Measurements from ENCODE around the gene PTPN6.

The PTPN6 gene

GRCh38 chr12:6916426-6917200 lies 34.5 kb upstream of the PTPN6 start:
- Histone ChIP-seq H3K27me3 (ENCODE audit: low read depth) (no peaks in the 10 kb centered on the region), H3K36me3 (replicated peaks) (peaks cover 48% of the 10 kb centered on the region), H3K9me3 (no peaks in the 10 kb centered on the region), H3K4me3 (no peak overlapping the region), H3K4me1 (peaks cover 11% of the 10 kb centered on the region)
- in situ Hi-C loops (cut with MboI; ENCODE audit: low sequenced_read_pairs) = no loop called here
- DNase-seq (ENCODE audit: low spot score in 2 of 2) = no peak

- no peak for DNase-seq (ENCODE audit: low spot score in 2 of 2)
- Histone ChIP-seq H3K36me3 (replicated peaks) (peaks cover 58% of the 10 kb centered on the region), H3K9me3 (no peaks in the 10 kb centered on the region), H3K4me1 (peaks cover 11% of the 10 kb centered on the region), H3K27me3 (ENCODE audit: low read depth) (no peaks in the 10 kb centered on the region), H3K4me3 (no peak overlapping the region)
- in situ Hi-C loops (cut with MboI; ENCODE audit: low sequenced_read_pairs) = no loop called here
Measured at GRCh38 chr12:6917491-6918231, 33.5 kb upstream of the PTPN6 start.

GRCh38 chr12:6919588-6919987 lies 31.6 kb upstream of the PTPN6 start:
- in situ Hi-C loops (cut with MboI; ENCODE audit: low sequenced_read_pairs) = no loop called here
- no peaks in the 10 kb centered on the region for H3K27me3 ChIP-seq (ENCODE audit: low read depth)
- no peak for DNase-seq (ENCODE audit: low spot score in 2 of 2)
- H3K4me1 ChIP-seq = peaks cover 7% of the 10 kb centered on the region
- peaks cover 67% of the 10 kb centered on the region for H3K36me3 ChIP-seq (replicated peaks)
- no peak overlapping the region for H3K4me3 ChIP-seq
- no peaks in the 10 kb centered on the region for H3K9me3 ChIP-seq

GRCh38 chr12:6921539-6921938 lies 29.6 kb upstream of the PTPN6 start:
- H3K36me3 ChIP-seq (replicated peaks) = peaks cover 58% of the 10 kb centered on the region
- H3K4me1 ChIP-seq = peaks cover 21% of the 10 kb centered on the region

GRCh38 chr12:6921996-6922946 lies 28.9 kb upstream of the PTPN6 start:
- no peak for DNase-seq (ENCODE audit: low spot score in 2 of 2)
- in situ Hi-C loops (cut with MboI; ENCODE audit: low sequenced_read_pairs) = no loop called here
- peaks cover 29% of the 10 kb centered on the region for H3K4me1 ChIP-seq
- H3K36me3 ChIP-seq (replicated peaks) = peaks cover 50% of the 10 kb centered on the region
- H3K27me3 ChIP-seq (ENCODE audit: low read depth) = no peaks in the 10 kb centered on the region
- no peak overlapping the region for H3K4me3 ChIP-seq
- no peaks in the 10 kb centered on the region for H3K9me3 ChIP-seq

More at GRCh38 chr12:6921539-6921938, 29.6 kb upstream of the PTPN6 start:
- Histone ChIP-seq H3K9me3 (no peaks in the 10 kb centered on the region), H3K27me3 (ENCODE audit: low read depth) (no peaks in the 10 kb centered on the region), H3K4me3 (no peak overlapping the region)
- in situ Hi-C loops (cut with MboI; ENCODE audit: low sequenced_read_pairs) = no loop called here
- no peak for DNase-seq (ENCODE audit: low spot score in 2 of 2)

DNA sequence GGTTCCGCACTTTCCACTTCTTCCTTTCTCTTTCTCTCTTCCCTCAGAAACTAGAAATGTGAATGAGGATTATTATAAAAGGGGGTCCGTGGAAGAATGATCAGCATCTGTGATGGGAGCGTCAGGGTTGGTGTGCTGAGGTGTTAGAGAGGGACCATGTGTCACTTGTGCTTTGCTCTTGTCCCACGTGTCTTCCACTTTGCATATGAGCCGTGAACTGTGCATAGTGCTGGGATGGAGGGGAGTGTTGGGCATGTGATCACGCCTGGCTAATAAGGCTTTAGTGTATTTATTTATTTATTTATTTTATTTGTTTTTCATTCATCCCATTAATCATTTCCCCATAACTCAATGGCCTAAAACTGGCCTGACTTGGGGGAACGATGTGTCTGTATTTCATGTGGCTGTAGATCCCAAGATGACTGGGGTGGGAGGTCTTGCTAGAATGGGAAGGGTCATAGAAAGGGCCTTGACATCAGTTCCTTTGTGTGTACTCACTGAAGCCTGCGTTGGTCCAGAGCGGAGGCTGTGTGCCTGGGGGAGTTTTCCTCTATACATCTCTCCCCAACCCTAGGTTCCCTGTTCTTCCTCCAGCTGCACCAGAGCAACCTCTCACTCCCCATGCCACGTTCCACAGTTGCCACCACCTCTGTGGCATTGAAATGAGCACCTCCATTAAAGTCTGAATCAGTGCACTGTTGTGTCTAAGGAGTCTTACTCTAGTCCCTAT lies 28.0 kb upstream of the PTPN6 start:
- DNase-seq (ENCODE audit: low spot score in 2 of 2) = no peak
- H3K4me1 ChIP-seq = peaks cover 30% of the 10 kb centered on the region
- in situ Hi-C loops (cut with MboI; ENCODE audit: low sequenced_read_pairs) = no loop called here
- peaks cover 41% of the 10 kb centered on the region for H3K36me3 ChIP-seq (replicated peaks)
- H3K4me3 ChIP-seq = no peak overlapping the region
- no peaks in the 10 kb centered on the region for H3K9me3 ChIP-seq
- no peaks in the 10 kb centered on the region for H3K27me3 ChIP-seq (ENCODE audit: low read depth)

GRCh38 chr12:6923851-6924250 lies 27.3 kb upstream of the PTPN6 start:
- Histone ChIP-seq H3K27me3 (ENCODE audit: low read depth) (no peaks in the 10 kb centered on the region), H3K4me3 (no peak overlapping the region), H3K9me3 (no peaks in the 10 kb centered on the region), H3K36me3 (replicated peaks) (peaks cover 40% of the 10 kb centered on the region), H3K4me1 (peaks cover 30% of the 10 kb centered on the region)
- DNase-seq (ENCODE audit: low spot score in 2 of 2) = no peak
- in situ Hi-C loops (cut with MboI; ENCODE audit: low sequenced_read_pairs) = no loop called here

- peaks cover 33% of the 10 kb centered on the region for H3K36me3 ChIP-seq (replicated peaks)
- in situ Hi-C loops (cut with MboI; ENCODE audit: low sequenced_read_pairs) = no loop called here
- H3K9me3 ChIP-seq = no peaks in the 10 kb centered on the region
- no peak for DNase-seq (ENCODE audit: low spot score in 2 of 2)
- no peak overlapping the region for H3K4me3 ChIP-seq
- H3K4me1 ChIP-seq = peaks cover 39% of the 10 kb centered on the region
- H3K27me3 ChIP-seq (ENCODE audit: low read depth) = no peaks in the 10 kb centered on the region
Measured at GRCh38 chr12:6925239-6925539, 26.0 kb upstream of the PTPN6 start.

- H3K4me1 ChIP-seq = peaks cover 40% of the 10 kb centered on the region
- in situ Hi-C loops (cut with MboI; ENCODE audit: low sequenced_read_pairs) = no loop called here
- no peaks in the 10 kb centered on the region for H3K9me3 ChIP-seq
- peak in 1 of 2 experiments; percentile 80 for DNase-seq (ENCODE audit: low spot score in 2 of 2)
- H3K4me3 ChIP-seq = peak overlapping the region; percentile 13
- H3K36me3 ChIP-seq (replicated peaks) = peaks cover 33% of the 10 kb centered on the region
- no peaks in the 10 kb centered on the region for H3K27me3 ChIP-seq (ENCODE audit: low read depth)
Measured at GRCh38 chr12:6925540-6926279, 25.4 kb upstream of the PTPN6 start.

GRCh38 chr12:6927379-6928021 lies 23.7 kb upstream of the PTPN6 start, which contains the start of gene ATN1:
ATN1 (plus strand) TSS chr12:6927959; CDS start chr12:6934002, 6,043 bp downstream.
- peaks cover 40% of the 10 kb centered on the region for H3K4me1 ChIP-seq
- in situ Hi-C loops (cut with MboI; ENCODE audit: low sequenced_read_pairs) = no loop called here
- H3K36me3 ChIP-seq (replicated peaks) = peaks cover 15% of the 10 kb centered on the region
- no peaks in the 10 kb centered on the region for H3K27me3 ChIP-seq (ENCODE audit: low read depth)
- no peaks in the 10 kb centered on the region for H3K9me3 ChIP-seq
- DNase-seq (ENCODE audit: low spot score in 2 of 2) = peak; percentile 67 to 84
- H3K4me3 ChIP-seq = peak within 1 kb of the TSS; percentile 70

- in situ Hi-C loops (cut with MboI; ENCODE audit: low sequenced_read_pairs) = no loop called here
- Histone ChIP-seq H3K36me3 (replicated peaks) (peaks cover 8% of the 10 kb centered on the region), H3K4me3 (peak overlapping the region; percentile 70), H3K27me3 (ENCODE audit: low read depth) (no peaks in the 10 kb centered on the region), H3K9me3 (no peaks in the 10 kb centered on the region), H3K4me1 (peaks cover 40% of the 10 kb centered on the region)
- DNase-seq (ENCODE audit: low spot score in 2 of 2) = no peak
Measured at GRCh38 chr12:6928022-6928702, 23.0 kb upstream of the PTPN6 start.

All from HAP-1 (cell line).